H9 (cell line): Measurements from ENCODE around the gene ARF1. TPM values are rescaled to one million over a fixed set of nuclear protein-coding genes. Genes with fewer than 3 reads are reported as not detected.
A peak's percentile ranks its signal among the peaks of the same experiment; 100 is the strongest.

Experiments
- DNase-seq: peaks from one replicate; pipeline ENCODE4 v3.0.0-alpha.2; 2017
- H2AFZ ChIP-seq: one replicate; pipeline ENCODE4 v1.6.1; 2013; ENCODE audit warnings: mild to moderate bottlenecking, low read length, control low read depth, moderate library complexity
- H2AK5ac ChIP-seq: 2 replicates; pipeline ENCODE4 v1.6.1; 2013; ENCODE audit warnings: low read length, control low read depth, mixed read lengths; ENCODE audit not compliant: insufficient read length
- H2BK120ac ChIP-seq: one replicate; pipeline ENCODE4 v1.6.1; 2013; ENCODE audit warnings: low read depth, mild to moderate bottlenecking, low read length, control low read depth, inconsistent platforms; ENCODE audit not compliant: poor library complexity, severe bottlenecking
- H2BK12ac ChIP-seq: 2 replicates; pipeline ENCODE4 v1.6.1; 2013; ENCODE audit warnings: low read length, control low read depth, mixed read lengths, low read depth; ENCODE audit not compliant: insufficient read length
- H2BK15ac ChIP-seq: 2 replicates; pipeline ENCODE4 v1.6.1; 2013; ENCODE audit warnings: low read depth, low read length, control low read depth
- H2BK20ac ChIP-seq: one replicate; pipeline ENCODE4 v1.6.1; 2013; ENCODE audit warnings: low read depth, mild to moderate bottlenecking, low read length, control low read depth, inconsistent platforms; ENCODE audit not compliant: poor library complexity, severe bottlenecking
- H2BK5ac ChIP-seq: 2 replicates; pipeline ENCODE4 v1.6.1; 2013; ENCODE audit warnings: low read length, control low read depth, mixed read lengths; ENCODE audit not compliant: insufficient read length
- H3K14ac ChIP-seq: 2 replicates; pipeline ENCODE4 v1.6.1; 2013; ENCODE audit warnings: low read length, control low read depth; ENCODE audit not compliant: insufficient read depth
- H3K18ac ChIP-seq: 2 replicates; pipeline ENCODE4 v1.6.1; 2013; ENCODE audit warnings: low read depth, mild to moderate bottlenecking, mixed read lengths, low read length, control low read depth; ENCODE audit not compliant: insufficient read length
- H3K23ac ChIP-seq: 2 replicates; pipeline ENCODE4 v1.6.1; 2013; ENCODE audit warnings: low read length, control low read depth, mixed read lengths, low read depth; ENCODE audit not compliant: insufficient read length
- H3K23me2 ChIP-seq: 2 replicates; pipeline ENCODE4 v1.6.1; 2013; ENCODE audit warnings: low read depth, mild to moderate bottlenecking, mixed read lengths, low read length, control low read depth; ENCODE audit not compliant: insufficient read length, poor library complexity, severe bottlenecking
- H3K27ac ChIP-seq: 2 replicates; pipeline ENCODE4 v1.5.1; 2013; ENCODE audit warnings: low read length, control low read depth, mixed read lengths, low read depth; ENCODE audit not compliant: insufficient read length
- H3K27me3 ChIP-seq: 2 replicates; pipeline ENCODE4 v1.6.1; 2013; ENCODE audit warnings: low read length, control low read depth, inconsistent platforms; ENCODE audit not compliant: insufficient read depth
- H3K4ac ChIP-seq: 2 replicates; pipeline ENCODE4 v1.6.1; 2013; ENCODE audit warnings: low read depth, mild to moderate bottlenecking, control low read depth, inconsistent platforms, low read length, moderate library complexity
- H3K4me1 ChIP-seq: 2 replicates; pipeline ENCODE4 v1.6.1; 2013; ENCODE audit warnings: low read length, control low read depth, inconsistent platforms; ENCODE audit not compliant: insufficient read depth
- H3K4me2 ChIP-seq: 2 replicates; pipeline ENCODE4 v1.6.1; 2013; ENCODE audit warnings: low read length, control low read depth, mixed read lengths; ENCODE audit not compliant: insufficient read length, insufficient read depth
- H3K56ac ChIP-seq: 2 replicates; pipeline ENCODE4 v1.6.1; 2013; ENCODE audit warnings: low read depth, mild to moderate bottlenecking, mixed read lengths, low read length, control low read depth; ENCODE audit not compliant: insufficient read length
- H3K79me1 ChIP-seq: 2 replicates; pipeline ENCODE4 v1.6.1; 2013; ENCODE audit warnings: low read depth, mild to moderate bottlenecking, moderate library complexity, low read length, control low read depth, inconsistent platforms; ENCODE audit not compliant: insufficient read depth, poor library complexity, severe bottlenecking
- H3K79me2 ChIP-seq: 2 replicates; pipeline ENCODE4 v1.6.1; 2013; ENCODE audit warnings: low read length, control low read depth, inconsistent platforms; ENCODE audit not compliant: insufficient read depth
- H3K9ac ChIP-seq: 2 replicates; pipeline ENCODE4 v1.6.1; 2013; ENCODE audit warnings: low read length, control low read depth, mixed read lengths; ENCODE audit not compliant: insufficient read length; ENCODE audit errors: extremely low read depth
- H3K9me3 ChIP-seq: one replicate; pipeline ENCODE4 v1.6.1; 2013; ENCODE audit warnings: low read depth, low read length, inconsistent platforms; ENCODE audit not compliant: control insufficient read depth
- H3T11ph ChIP-seq: one replicate; pipeline ENCODE4 v1.6.1; 2013; ENCODE audit warnings: mild to moderate bottlenecking, low read length, control low read depth, inconsistent platforms
- H4K20me1 ChIP-seq: one replicate; pipeline ENCODE4 v1.6.1; 2013; ENCODE audit not compliant: control insufficient read depth, insufficient read length, insufficient read depth
- H4K5ac ChIP-seq: 2 replicates; pipeline ENCODE4 v1.6.1; 2013; ENCODE audit warnings: low read depth, mild to moderate bottlenecking, mixed read lengths, low read length, control low read depth; ENCODE audit not compliant: insufficient read length
- H4K8ac ChIP-seq: replicated peaks from 2 replicates; pipeline ENCODE4 v1.6.1; 2013; ENCODE audit warnings: low read length, control low read depth, mixed read lengths, low read depth; ENCODE audit not compliant: insufficient read length
- H4K91ac ChIP-seq: 2 replicates; pipeline ENCODE4 v1.6.1; 2013; ENCODE audit warnings: low read depth, mild to moderate bottlenecking, moderate library complexity, mixed read lengths, low read length, control low read depth; ENCODE audit not compliant: insufficient read length
- H3K27ac Mint-ChIP-seq, 3 experiments: 2 replicates in 2 of 3; 3 replicates in 1 of 3; pipeline ENCODE4 v1.8.0; 2020 to 2021; ENCODE audit warnings: mixed read lengths in 3 of 3, mild to moderate bottlenecking in 1 of 3, moderate library complexity in 1 of 3
- H3K27me3 Mint-ChIP-seq: 2 replicates; pipeline ENCODE4 v1.8.0; 2021; ENCODE audit warnings: low read depth, mild to moderate bottlenecking, moderate library complexity, mixed read lengths
- H3K36me3 Mint-ChIP-seq, 3 experiments: 2 replicates in 2 of 3; 3 replicates in 1 of 3; pipeline ENCODE4 v1.8.0; 2020 to 2021; ENCODE audit warnings: low read depth in 3 of 3, mixed read lengths in 3 of 3; ENCODE audit not compliant: insufficient read depth in 1 of 3
- H3K4me1 Mint-ChIP-seq, 2 experiments: 2 replicates each; pipeline ENCODE4 v1.8.0; 2020; ENCODE audit warnings: mixed read lengths in 2 of 2
- H3K4me3 Mint-ChIP-seq, 2 experiments: 2 replicates in 1 of 2; 3 replicates in 1 of 2; pipeline ENCODE4 v1.8.0; 2020 to 2021; ENCODE audit warnings: mild to moderate bottlenecking in 2 of 2, mixed read lengths in 2 of 2, moderate library complexity in 1 of 2
- H3K9me3 Mint-ChIP-seq, 2 experiments: 2 replicates in 1 of 2; 3 replicates in 1 of 2; pipeline ENCODE4 v1.8.0; 2020; ENCODE audit warnings: mild to moderate bottlenecking in 2 of 2, mixed read lengths in 2 of 2, moderate library complexity in 1 of 2
- WGBS: extraction: QIAGEN DNeasy Blood & Tissue Kit; methylation state at CpG from one replicate; pipeline ENCODE4 v1.1.7; 2013; ENCODE audit warnings: missing lambda C conversion rate, low lambda C conversion rate, mixed read lengths; ENCODE audit not compliant: insufficient read length; ENCODE audit errors: extremely low coverage; 5-methylcytosine and 5-hydroxymethylcytosine counted together
- total RNA-seq: library from RNA; stranded (reverse); gene quantifications from 2 replicates; pipeline ENCODE4 v1.2.1, GENCODE V29; 2021
- TF ChIP-seq, protein P1 (sequence below): fragments of 200-600 bp; sonication (generic); conservative IDR thresholded peaks from 3 replicates; pipeline ENCODE4 v1.8.0; 2021; ENCODE audit warnings: antibody characterized with exemption, mild to moderate bottlenecking

Gene ARF1
- total RNA-seq, 1 experiment from 2014 or later, result 258 TPM

DNA sequence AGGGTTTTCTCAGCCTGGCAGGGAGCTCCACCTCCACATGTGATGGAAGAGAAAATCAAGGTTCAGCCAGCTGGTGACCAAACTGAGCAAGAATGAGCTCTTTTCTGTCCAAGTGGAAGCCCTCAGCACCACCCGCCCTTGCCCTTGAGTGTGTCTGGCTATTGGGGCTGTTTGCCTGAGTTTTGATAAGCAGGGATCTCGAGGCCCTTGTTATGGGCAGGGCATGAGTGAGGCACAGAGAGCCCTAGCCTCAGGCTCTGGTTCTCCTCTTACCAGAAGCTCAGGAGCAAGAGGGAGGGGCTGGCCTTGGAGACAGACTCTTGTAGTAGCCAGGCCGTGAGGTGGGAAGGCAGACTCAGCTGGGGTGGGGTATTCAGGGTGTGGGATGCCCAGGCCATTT is 37.5 kb upstream of the ARF1 start:
- H3K27ac Mint-ChIP-seq, result no peak overlapping the region; a peak in 1 of 7 replicates
- no peak overlapping the region for H3K4ac ChIP-seq
- H2BK12ac ChIP-seq, result no peak overlapping the region
- no peak overlapping the region for H3K23ac ChIP-seq
- H2BK20ac ChIP-seq, result no peak overlapping the region
- no CpG with 5 or more reads among the region's 3 CpGs for WGBS
- no peak overlapping the region for H3K4me2 ChIP-seq
- H3K36me3 Mint-ChIP-seq, result no peaks in the 10 kb centered on the region; a peak in 1 of 7 replicates
- TF ChIP-seq, protein P1, sequence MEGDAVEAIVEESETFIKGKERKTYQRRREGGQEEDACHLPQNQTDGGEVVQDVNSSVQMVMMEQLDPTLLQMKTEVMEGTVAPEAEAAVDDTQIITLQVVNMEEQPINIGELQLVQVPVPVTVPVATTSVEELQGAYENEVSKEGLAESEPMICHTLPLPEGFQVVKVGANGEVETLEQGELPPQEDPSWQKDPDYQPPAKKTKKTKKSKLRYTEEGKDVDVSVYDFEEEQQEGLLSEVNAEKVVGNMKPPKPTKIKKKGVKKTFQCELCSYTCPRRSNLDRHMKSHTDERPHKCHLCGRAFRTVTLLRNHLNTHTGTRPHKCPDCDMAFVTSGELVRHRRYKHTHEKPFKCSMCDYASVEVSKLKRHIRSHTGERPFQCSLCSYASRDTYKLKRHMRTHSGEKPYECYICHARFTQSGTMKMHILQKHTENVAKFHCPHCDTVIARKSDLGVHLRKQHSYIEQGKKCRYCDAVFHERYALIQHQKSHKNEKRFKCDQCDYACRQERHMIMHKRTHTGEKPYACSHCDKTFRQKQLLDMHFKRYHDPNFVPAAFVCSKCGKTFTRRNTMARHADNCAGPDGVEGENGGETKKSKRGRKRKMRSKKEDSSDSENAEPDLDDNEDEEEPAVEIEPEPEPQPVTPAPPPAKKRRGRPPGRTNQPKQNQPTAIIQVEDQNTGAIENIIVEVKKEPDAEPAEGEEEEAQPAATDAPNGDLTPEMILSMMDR, result no peak
- H3K79me1 ChIP-seq, result no peaks in the 10 kb centered on the region
- peaks cover 3% of the 10 kb centered on the region for H3K23me2 ChIP-seq
- H3K27ac ChIP-seq, result no peak overlapping the region
- no peak overlapping the region for H2BK120ac ChIP-seq
- no peaks in the 10 kb centered on the region; the same call in 1 of the 2 replicates for H3K4me1 ChIP-seq
- no peak overlapping the region for H4K91ac ChIP-seq
- no peak overlapping the region for H2AFZ ChIP-seq
- DNase-seq, result peak; percentile 21
- H3K9me3 Mint-ChIP-seq, result peaks cover 0 to 4% of the 10 kb centered on the region in 2 experiments; a peak in 2 of 5 replicates
- H3K27me3 Mint-ChIP-seq, result peaks cover 41% of the 10 kb centered on the region
- no peak overlapping the region for H3K9ac ChIP-seq
- H3T11ph ChIP-seq, result no peak overlapping the region
- H2AK5ac ChIP-seq, result no peak overlapping the region
- no peaks in the 10 kb centered on the region for H3K9me3 ChIP-seq
- H3K14ac ChIP-seq, result no peak overlapping the region
- H3K27me3 ChIP-seq, result peaks cover 18% of the 10 kb centered on the region; the same call in 1 of the 2 replicates
- no peak overlapping the region for H4K5ac ChIP-seq
- H3K56ac ChIP-seq, result no peak overlapping the region
- no peak overlapping the region for H3K4me3 Mint-ChIP-seq
- no peak overlapping the region for H4K8ac ChIP-seq
- no peaks in the 10 kb centered on the region for H3K79me2 ChIP-seq
- no peak overlapping the region for H2BK15ac ChIP-seq
- no peaks in the 10 kb centered on the region for H4K20me1 ChIP-seq
- H3K18ac ChIP-seq, result no peak overlapping the region
- H2BK5ac ChIP-seq, result no peak overlapping the region
- H3K4me1 Mint-ChIP-seq, result peaks cover 0 to 9% of the 10 kb centered on the region in 2 experiments; a peak in 2 of 4 replicates
